Neutrophil (primary cell): Measurements from ENCODE around the gene PLXNA2.

Experiments
- H3K27ac ChIP-seq: fragments of 200-600 bp; sonication (generic); 2 replicates; pipeline ENCODE4 v1.5.1; 2016; ENCODE audit warnings: mild to moderate bottlenecking, moderate library complexity
- H3K27me3 ChIP-seq: fragments of 200-600 bp; sonication (generic); 2 replicates; pipeline ENCODE4 v1.6.0; 2016; ENCODE audit warnings: mild to moderate bottlenecking
- H3K36me3 ChIP-seq: fragments of 200-600 bp; sonication (generic); 2 replicates; pipeline ENCODE4 v1.5.1; 2017
- H3K4me1 ChIP-seq, 2 experiments: fragments of 200-600 bp in 1 of 2; sonication (generic) in 1 of 2; 1 replicate in 1 of 2; 2 replicates in 1 of 2; pipeline versions ENCODE4 v1.5.1 to v1.6.1; 2013 to 2016; ENCODE audit warnings: low read depth in 1 of 2, low read length in 1 of 2, mild to moderate bottlenecking in 1 of 2, moderate library complexity in 1 of 2; ENCODE audit not compliant: control insufficient read depth in 1 of 2, insufficient read depth in 1 of 2
- H3K4me3 ChIP-seq, 2 experiments: fragments of 200-600 bp in 1 of 2; sonication (generic) in 1 of 2; 1 replicate in 1 of 2; 2 replicates in 1 of 2; pipeline ENCODE4 v1.5.1; 2013 to 2016; ENCODE audit warnings: low read depth in 1 of 2, low read length in 1 of 2, mild to moderate bottlenecking in 1 of 2, moderate library complexity in 1 of 2
- H3K9me3 ChIP-seq: fragments of 200-600 bp; sonication (generic); 2 replicates; pipeline ENCODE4 v1.5.1; 2016
- CTCF ChIP-seq: fragments of 200-600 bp; sonication (generic); IDR thresholded peaks from 2 replicates; pipeline ENCODE4 v1.5.1; 2016; ENCODE audit warnings: antibody characterized with exemption

PLXNA2 gene

GRCh38 chr1:207991583-207992026 is 252.6 kb downstream of the PLXNA2 start:
- H3K36me3 ChIP-seq = no peaks in the 10 kb centered on the region
- H3K27ac ChIP-seq = no peak overlapping the region
- no peaks in the 10 kb centered on the region for H3K4me1 ChIP-seq
- H3K27me3 ChIP-seq = no peaks in the 10 kb centered on the region
- H3K4me3 ChIP-seq = no peak overlapping the region
- TF ChIP-seq CTCF = no peak
- H3K9me3 ChIP-seq = no peaks in the 10 kb centered on the region

- no peaks in the 10 kb centered on the region for H3K27me3 ChIP-seq
- H3K4me3 ChIP-seq = no peak overlapping the region
- no peaks in the 10 kb centered on the region for H3K9me3 ChIP-seq
- no peak for TF ChIP-seq CTCF
- H3K4me1 ChIP-seq = no peaks in the 10 kb centered on the region
- no peak overlapping the region for H3K27ac ChIP-seq
- no peaks in the 10 kb centered on the region for H3K36me3 ChIP-seq
These were observed 253.2 kb downstream of the PLXNA2 start for GRCh38 chr1:207990876-207991582.

- no peaks in the 10 kb centered on the region for H3K27me3 ChIP-seq
- H3K4me3 ChIP-seq = no peak overlapping the region
- no peaks in the 10 kb centered on the region for H3K36me3 ChIP-seq
- no peak for TF ChIP-seq CTCF
- no peak overlapping the region for H3K27ac ChIP-seq
- no peaks in the 10 kb centered on the region for H3K4me1 ChIP-seq
- H3K9me3 ChIP-seq = no peaks in the 10 kb centered on the region
These were observed 253.7 kb downstream of the PLXNA2 start for GRCh38 chr1:207990455-207990854.

- H3K36me3 ChIP-seq = no peaks in the 10 kb centered on the region
- no peak overlapping the region for H3K27ac ChIP-seq
- no peak for TF ChIP-seq CTCF
- H3K27me3 ChIP-seq = no peaks in the 10 kb centered on the region
- H3K4me3 ChIP-seq = no peak overlapping the region
- H3K4me1 ChIP-seq = no peaks in the 10 kb centered on the region
- H3K9me3 ChIP-seq = no peaks in the 10 kb centered on the region
These were observed 255.6 kb downstream of the PLXNA2 start for GRCh38 chr1:207988326-207989165.

GRCh38 chr1:207987164-207987563 is 257.0 kb downstream of the PLXNA2 start:
- Histone ChIP-seq H3K27ac (no peak overlapping the region), H3K36me3 (no peaks in the 10 kb centered on the region), H3K27me3 (no peaks in the 10 kb centered on the region), H3K4me1 (no peaks in the 10 kb centered on the region), H3K4me3 (no peak overlapping the region), H3K9me3 (no peaks in the 10 kb centered on the region)
- TF ChIP-seq CTCF = no peak
